Measurements from ENCODE around the gene CD9.

CD9 gene

GRCh38 chr12:6275928-6276887 lies 76.0 kb downstream of the CD9 start:
- no peak for DNase-seq (ENCODE audit: low spot score)

- DNase-seq (ENCODE audit: low spot score), result no peak
Measured at GRCh38 chr12:6276956-6277620, 76.9 kb downstream of the CD9 start.

- no peak for DNase-seq (ENCODE audit: low spot score)
Measured at GRCh38 chr12:6277982-6278438, 77.8 kb downstream of the CD9 start.

DNA sequence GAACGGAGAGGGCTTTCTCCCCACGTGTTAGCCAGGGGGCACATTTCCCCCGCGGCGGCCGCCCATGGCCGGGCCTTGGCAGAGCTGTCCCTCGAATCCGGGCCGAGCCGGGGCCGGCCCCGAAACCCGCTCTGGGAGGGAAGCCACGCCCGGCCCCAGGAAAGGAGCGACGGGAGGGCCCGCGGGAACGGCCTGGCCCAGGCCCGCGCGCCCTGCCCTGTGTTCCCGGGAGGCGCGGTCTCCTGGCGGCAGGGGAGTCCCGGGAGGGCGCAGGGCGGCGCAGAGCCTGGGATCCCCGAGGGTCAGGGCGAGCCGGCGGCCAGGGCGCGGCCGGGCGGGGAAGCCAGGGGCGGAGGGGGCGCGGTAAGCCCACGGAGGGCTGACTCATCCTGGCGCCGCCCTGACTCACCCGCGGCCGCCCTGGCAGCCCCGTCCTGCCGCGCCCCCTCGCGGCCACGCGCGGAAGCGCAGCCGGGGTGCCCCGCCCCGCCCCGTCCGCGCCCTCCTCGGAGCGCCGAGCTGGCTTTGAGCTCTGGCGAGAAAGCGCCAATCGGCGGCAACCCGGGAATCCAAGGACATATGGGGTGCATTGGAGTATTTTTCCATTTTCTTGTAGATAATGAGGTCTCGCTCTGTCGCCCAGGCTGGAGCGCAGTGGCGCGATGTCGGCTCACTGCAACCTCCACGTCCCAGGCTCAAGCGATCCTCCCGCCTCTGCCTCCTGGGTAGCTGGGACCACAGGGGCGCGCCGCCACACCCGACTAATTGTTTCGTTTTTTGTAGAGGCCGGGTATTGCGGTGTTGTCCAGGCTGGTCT lies 78.4 kb downstream of the CD9 start:
- DNase-seq (ENCODE audit: low spot score), result peak; percentile 82

GRCh38 chr12:6279256-6279628 lies 79.0 kb downstream of the CD9 start:
- no peak for DNase-seq (ENCODE audit: low spot score)

GRCh38 chr12:6279631-6280030 lies 79.4 kb downstream of the CD9 start:
- DNase-seq (ENCODE audit: low spot score), result no peak

GRCh38 chr12:6280053-6280469 lies 79.9 kb downstream of the CD9 start:
- DNase-seq (ENCODE audit: low spot score), result no peak

- DNase-seq (ENCODE audit: low spot score), result no peak
Measured at GRCh38 chr12:6280672-6281071, 80.5 kb downstream of the CD9 start.

DNA sequence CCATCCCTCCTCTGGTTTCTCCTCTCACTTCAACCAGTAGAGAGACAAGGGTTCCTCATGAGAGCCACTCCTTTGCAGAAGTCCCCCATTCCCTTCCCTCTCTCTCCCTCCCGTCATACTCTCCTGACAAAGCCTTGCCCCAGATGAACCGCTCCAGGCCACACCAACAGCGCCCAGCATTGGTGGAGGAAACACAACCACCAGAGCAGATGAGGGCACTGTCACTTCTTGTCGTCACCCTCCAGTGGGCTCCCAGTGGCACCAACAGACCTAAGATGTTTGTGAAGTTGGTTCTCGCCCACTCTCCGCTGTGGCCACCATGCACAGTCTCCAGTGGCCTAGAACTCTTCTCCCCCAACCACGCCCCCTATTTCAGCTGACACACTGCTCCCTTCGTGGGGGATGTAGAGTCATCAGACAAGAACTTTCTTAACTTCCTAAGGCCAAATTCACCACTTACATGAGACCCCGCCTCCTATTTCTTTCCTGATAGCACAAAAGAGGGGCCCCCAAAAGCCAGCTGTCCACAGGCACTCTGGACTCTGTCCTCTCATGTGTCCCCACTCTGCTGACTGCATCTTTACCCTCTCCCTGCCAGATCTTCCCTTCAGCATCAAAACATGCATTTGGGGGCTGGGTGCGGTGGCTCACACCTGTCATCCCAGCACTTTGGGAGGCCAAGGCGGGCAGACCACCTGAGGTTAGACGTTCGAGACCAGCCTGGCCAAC lies 81.0 kb downstream of the CD9 start:
- no peak for DNase-seq (ENCODE audit: low spot score)

GRCh38 chr12:6282453-6282840 lies 82.2 kb downstream of the CD9 start:
- no peak for DNase-seq (ENCODE audit: low spot score)

- no peak for DNase-seq (ENCODE audit: low spot score)
Measured at GRCh38 chr12:6284273-6284672, 84.1 kb downstream of the CD9 start.

GRCh38 chr12:6285063-6285477 lies 84.9 kb downstream of the CD9 start:
- DNase-seq (ENCODE audit: low spot score), result peak; percentile 90

GRCh38 chr12:6285532-6286306 lies 85.5 kb downstream of the CD9 start:
- DNase-seq (ENCODE audit: low spot score), result no peak

All from HuH-7 (cell line).